ENCODE results near the gene ALOX12B. TPM values are rescaled to one million over a fixed set of nuclear protein-coding genes. Genes with fewer than 3 reads are reported as not detected.

Gene ALOX12B
- polyA plus RNA-seq, 1 of the 3 experiments (the other 2 are of a cell fraction), result 0.20 TPM

- CTCF ChIA-PET, result interaction anchor here (1.1 to 20.8 kb wide), 4 partner anchors 9 to 31 kb away, joined by 4 to 390 read pairs (median 228); partner anchors contain the start of gene ALOXE3
- TF ChIP-seq TCF12 (IDR thresholded peaks at IDR 0.05), result no peak
- TF ChIP-seq RAD21 (IDR thresholded peaks at IDR 0.05; ENCODE audit: low read length), result no peak
- no peak for TF ChIP-seq MAX (IDR thresholded peaks at IDR 0.05; ENCODE audit: low read depth)
- POLR2A ChIA-PET, result interaction anchor here (0.6 kb wide), 1 partner anchor 194 kb away, joined by 3 read pairs; no protein-coding TSS in a partner anchor
Measured at GRCh38 chr17:8082292-8082691, 5.2 kb downstream of the ALOX12B start.

GRCh38 chr17:8081876-8082275 is 5.6 kb downstream of the ALOX12B start:
- CTCF ChIA-PET, result interaction anchor here (1.4 to 20.8 kb wide), 8 partner anchors 9 to 63 kb away, joined by 3 to 390 read pairs (median 61); partner anchors contain the start of genes ALOX12B and ALOXE3

More at GRCh38 chr17:8082292-8082691, 5.2 kb downstream of the ALOX12B start:
- no peaks in the 10 kb centered on the region for H3K79me2 ChIP-seq (ENCODE audit: insufficient read depth)
- no peak for DNase-seq
- H3F3A ChIP-seq (replicated peaks; ENCODE audit: insufficient read depth), result no peaks in the 10 kb centered on the region
- peaks cover 0 to 6% of the 10 kb centered on the region in 2 experiments; a peak in 1 of 4 replicates for H3K4me1 ChIP-seq (ENCODE audit: control insufficient read depth in 1 of 2, insufficient read depth in 2 of 2, low read depth in 1 of 2, low read length in 1 of 2)
- H3K4me2 ChIP-seq, result no peak overlapping the region
- no peak overlapping the region for H3K27ac ChIP-seq (ENCODE audit: low read depth in 2 of 2, low read length in 1 of 2)
- H3K9me2 ChIP-seq, result no peaks in the 10 kb centered on the region
- no peaks in the 10 kb centered on the region for H4K20me1 ChIP-seq (ENCODE audit: insufficient read depth)
- no peaks in the 10 kb centered on the region for H3K36me3 ChIP-seq (replicated peaks in 1 of 2; ENCODE audit: control insufficient read depth in 1 of 2, insufficient read depth in 2 of 2, low read length in 1 of 2)
- WGBS (ENCODE audit: low lambda C conversion rate), result 91% methylated on average over 10 of the region's 10 CpGs
- no peaks in the 10 kb centered on the region for H3K9me3 ChIP-seq
- H2AFZ ChIP-seq (ENCODE audit: low read depth), result no peak overlapping the region
- no peak overlapping the region for H3K4me3 ChIP-seq (ENCODE audit: low read depth in 2 of 2, low read length in 1 of 2)
- H3K27me3 ChIP-seq (ENCODE audit: insufficient read depth), result peaks cover 24% of the 10 kb centered on the region; the same call in 1 of the 2 replicates
- H3K9ac ChIP-seq, result no peak overlapping the region

More at GRCh38 chr17:8081876-8082275, 5.6 kb downstream of the ALOX12B start:
- no peaks in the 10 kb centered on the region for H3K9me2 ChIP-seq
- DNase-seq, result no peak
- H3K9ac ChIP-seq, result no peak overlapping the region
- no peak overlapping the region for H3K4me3 ChIP-seq (ENCODE audit: low read depth in 2 of 2, low read length in 1 of 2)
- H3K9me3 ChIP-seq, result no peaks in the 10 kb centered on the region
- 54% methylated on average over 3 of the region's 3 CpGs for WGBS (ENCODE audit: low lambda C conversion rate)
- TF ChIP-seq CTCF (IDR thresholded peaks at IDR 0.05), result no peak
- TF ChIP-seq RFX5 (IDR thresholded peaks at IDR 0.05; ENCODE audit: low read length), result no peak
- no peak for TF ChIP-seq TAF1 (IDR thresholded peaks at IDR 0.05; ENCODE audit: borderline replicate concordance, low read depth, low read length)
- TF ChIP-seq SMC3 (IDR thresholded peaks at IDR 0.05; ENCODE audit: low read depth, low read length), result no peak
- no peak for TF ChIP-seq EP300 (IDR thresholded peaks at IDR 0.05; ENCODE audit: borderline replicate concordance in 1 of 2, low read depth in 1 of 2, low read length in 1 of 2)
- no peak for TF ChIP-seq TEAD4 (IDR thresholded peaks at IDR 0.05; ENCODE audit: borderline replicate concordance, insufficient read depth)
- TF ChIP-seq USF1 (IDR thresholded peaks at IDR 0.05; ENCODE audit: borderline replicate concordance, low read depth), result no peak
- TF ChIP-seq USF2 (IDR thresholded peaks at IDR 0.05; ENCODE audit: borderline replicate concordance, low read depth, low read length), result no peak
- no peaks in the 10 kb centered on the region for H3F3A ChIP-seq (replicated peaks; ENCODE audit: insufficient read depth)
- H3K4me2 ChIP-seq, result no peak overlapping the region
- peaks cover 28% of the 10 kb centered on the region; the same call in 1 of the 2 replicates for H3K27me3 ChIP-seq (ENCODE audit: insufficient read depth)
- no peak overlapping the region for H2AFZ ChIP-seq (ENCODE audit: low read depth)
- H3K4me1 ChIP-seq (ENCODE audit: control insufficient read depth in 1 of 2, insufficient read depth in 2 of 2, low read depth in 1 of 2, low read length in 1 of 2), result peaks cover 0 to 6% of the 10 kb centered on the region in 2 experiments; a peak in 1 of 4 replicates
- H3K27ac ChIP-seq (ENCODE audit: low read depth in 2 of 2, low read length in 1 of 2), result no peak overlapping the region
- H3K79me2 ChIP-seq (ENCODE audit: insufficient read depth), result no peaks in the 10 kb centered on the region
- H4K20me1 ChIP-seq (ENCODE audit: insufficient read depth), result no peaks in the 10 kb centered on the region
- POLR2A ChIA-PET, result interaction anchor here (0.6 kb wide), 1 partner anchor 195 kb away, joined by 3 read pairs; no protein-coding TSS in a partner anchor
- H3K36me3 ChIP-seq (replicated peaks in 1 of 2; ENCODE audit: control insufficient read depth in 1 of 2, insufficient read depth in 2 of 2, low read length in 1 of 2), result no peaks in the 10 kb centered on the region
